Inferior parietal cortex (tissue), 1 donor: ENCODE measurements around the gene FAM187B.

Experiments used
- DNase-seq: peaks from one replicate; pipeline ENCODE4 v3.0.0-alpha.2; 2016; ENCODE audit errors: extremely low spot score

Gene FAM187B

DNA sequence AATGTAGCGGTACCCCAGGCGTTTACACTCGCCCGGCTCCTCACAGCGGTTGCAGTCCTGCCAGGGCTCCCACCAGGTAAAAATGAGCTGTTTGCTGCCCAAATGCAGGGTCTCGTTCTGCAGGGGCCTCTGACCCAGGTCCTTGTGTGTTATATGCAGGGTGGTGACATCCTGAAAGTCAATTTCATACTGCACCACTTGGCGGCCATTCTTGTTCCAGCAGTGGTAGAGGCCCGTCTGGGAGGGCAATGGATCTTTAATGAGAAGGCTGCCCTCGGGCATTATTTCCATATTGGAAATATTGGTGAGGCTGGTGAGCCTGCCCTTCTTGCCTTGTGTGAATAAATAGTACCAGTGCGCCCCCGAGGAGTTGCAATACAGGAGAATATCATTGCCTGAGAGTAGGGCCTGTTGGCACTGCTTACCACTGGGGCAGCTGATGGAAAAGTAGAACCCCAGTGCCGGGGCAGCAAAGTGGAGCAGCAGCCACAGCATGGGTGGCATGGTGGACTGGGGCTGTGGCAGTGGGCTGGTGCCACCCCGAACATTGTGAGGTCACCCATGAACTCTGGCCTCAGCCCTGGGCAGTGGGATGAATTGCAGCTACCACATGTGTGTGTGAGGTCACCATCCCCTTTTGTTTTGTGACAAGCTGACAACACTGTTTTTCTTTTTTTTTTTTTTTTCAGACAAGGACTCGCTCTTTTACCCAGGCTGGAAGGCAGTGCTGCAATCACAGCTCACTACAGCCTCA, at the start of gene FAM187B:
Gene FAM187B, minus strand, starts transcription at position 563 of the 754 bp plus-strand sequence. Its CDS starts 59 bp downstream, at position 504.
- peak; percentile 41 for DNase-seq

DNA sequence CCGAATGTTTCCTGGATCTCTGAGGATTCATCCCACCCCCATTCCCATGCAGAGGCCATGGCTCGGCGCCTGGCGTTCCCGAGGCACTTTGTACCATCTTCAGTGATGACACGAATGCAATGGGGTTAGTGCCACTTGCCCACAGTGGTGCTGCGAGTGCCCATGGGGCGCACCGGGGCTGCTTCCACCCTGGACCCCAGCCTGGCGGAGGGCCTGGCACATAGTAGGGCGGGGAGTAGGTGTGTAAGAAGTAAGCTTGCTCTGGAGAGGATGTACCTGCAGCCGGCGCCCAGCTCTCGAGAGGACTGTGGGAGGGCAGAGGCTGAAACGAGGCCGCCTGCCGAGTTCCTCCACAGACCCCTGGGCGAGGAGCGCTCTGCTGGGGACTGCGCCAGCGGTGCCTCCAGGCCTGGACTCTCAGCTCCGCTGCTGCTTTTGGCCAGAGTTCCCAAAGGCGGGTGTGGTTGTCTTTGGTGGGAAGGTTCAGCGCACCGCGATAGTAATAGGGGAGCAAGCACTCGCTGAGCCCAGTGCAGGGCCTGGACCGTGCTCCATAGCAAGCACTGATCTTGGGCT, 48.3 kb upstream of the FAM187B start:
- DNase-seq: no peak

DNA sequence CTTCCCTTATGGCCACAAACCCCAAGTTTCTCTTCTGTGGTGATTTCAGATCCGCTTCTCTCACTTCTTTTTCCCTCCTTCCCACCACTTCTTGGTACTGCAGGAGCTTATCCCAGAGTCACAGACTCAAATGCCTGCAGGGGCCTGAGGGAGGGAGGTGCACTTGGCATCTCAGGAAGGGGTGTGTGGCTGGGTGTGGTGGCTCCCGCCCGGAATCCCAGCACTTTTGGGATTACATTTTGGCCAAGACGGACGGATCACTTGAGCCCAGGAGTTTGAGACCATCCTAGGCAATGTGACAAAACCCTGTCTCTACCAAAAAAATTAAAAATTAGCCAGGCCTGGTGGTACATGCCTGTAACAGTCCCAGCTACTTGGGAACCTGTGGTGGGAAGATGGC, 45.8 kb upstream of the FAM187B start:
- DNase-seq: no peak

DNA sequence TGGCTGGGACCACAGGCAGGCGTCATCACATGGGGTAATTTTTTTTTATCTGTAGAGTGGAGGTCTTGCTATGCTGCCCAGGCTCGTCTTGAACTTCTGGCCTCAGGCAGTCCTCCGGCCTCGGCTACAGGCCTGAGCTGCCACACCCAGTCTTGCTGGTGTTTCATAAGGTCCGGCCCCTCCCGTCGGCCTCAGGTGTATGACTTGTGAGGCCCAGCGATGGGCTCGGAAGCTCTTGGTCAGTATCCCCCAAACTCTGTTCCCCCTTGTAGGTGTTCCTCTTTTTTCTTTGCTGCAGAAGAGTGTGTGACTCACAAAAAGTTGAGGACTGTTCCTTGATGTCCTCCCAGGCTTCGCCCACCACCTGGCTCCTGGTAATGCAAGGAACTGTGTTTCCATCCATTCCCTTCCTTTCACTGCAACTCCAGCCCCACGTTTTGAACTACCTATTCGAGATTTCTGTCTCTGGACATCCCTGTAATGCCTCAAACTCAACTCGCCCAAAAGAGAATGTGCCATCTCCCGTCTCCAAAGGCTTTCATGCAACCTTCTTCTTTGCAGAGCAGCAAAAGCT, 45.2 kb upstream of the FAM187B start:
- DNase-seq: no peak

DNA sequence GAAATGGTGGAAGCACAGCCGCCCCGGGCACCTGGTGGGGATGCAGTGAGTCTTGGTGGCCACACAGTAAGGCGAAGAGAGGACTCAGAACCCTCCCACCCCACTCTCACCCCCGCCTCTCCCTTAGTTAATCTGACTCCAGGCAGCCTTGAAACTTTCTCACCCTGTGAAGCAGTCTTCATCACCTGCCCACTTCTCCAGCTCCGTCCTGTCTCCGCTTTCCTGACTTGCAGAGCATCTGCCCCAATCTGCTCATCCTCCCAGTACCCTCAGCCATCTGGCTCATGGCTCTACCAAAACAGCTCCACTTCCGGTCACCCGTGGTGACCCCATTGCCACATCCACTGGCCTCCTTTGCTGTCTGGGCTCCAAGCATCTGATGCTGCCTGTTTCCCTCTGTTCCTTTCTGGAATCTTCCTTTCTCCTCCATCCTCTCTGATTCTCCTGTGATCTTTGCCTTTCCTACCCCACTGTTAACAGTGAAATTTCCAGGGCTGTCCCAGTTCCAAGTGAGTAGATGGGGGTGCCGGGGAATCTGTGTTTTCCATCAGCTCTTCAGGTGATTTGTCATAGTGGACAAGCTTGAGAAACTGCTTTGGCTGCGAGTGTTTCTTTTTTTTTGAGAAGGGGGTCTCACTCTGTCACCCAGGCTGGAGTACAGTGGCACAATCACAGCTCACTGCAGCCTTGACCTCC, 44.6 kb upstream of the FAM187B start:
- DNase-seq: no peak

DNA sequence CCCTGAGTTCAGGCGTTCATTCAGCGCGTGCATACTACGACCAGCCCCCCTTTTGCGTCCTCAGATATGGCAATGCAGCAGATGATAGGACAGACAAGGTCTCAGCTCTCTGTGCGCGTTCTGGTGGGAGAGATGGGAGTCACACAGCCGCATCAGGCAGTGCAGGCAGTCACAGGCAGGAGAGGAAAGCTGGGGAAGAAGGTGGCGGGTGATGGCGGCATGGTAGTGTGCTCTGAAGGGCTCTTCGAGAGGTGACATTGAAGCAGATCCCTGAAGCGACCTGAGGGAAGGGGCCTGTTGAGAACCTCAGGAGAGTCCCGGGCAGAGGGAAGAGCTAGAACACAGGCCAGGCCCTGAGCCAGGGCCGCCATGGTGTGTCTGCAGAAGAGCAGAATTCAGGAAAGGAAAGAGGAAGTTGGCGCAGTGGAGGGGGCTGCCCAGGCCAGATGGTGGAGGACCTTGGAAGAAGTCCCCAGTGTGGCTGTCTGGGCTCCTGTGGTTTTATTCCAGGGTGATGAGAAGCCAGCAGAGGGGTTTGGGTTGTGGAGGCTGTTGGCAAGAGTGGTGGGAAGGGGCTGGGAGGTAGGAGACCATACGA, 43.7 kb upstream of the FAM187B start:
- no peak for DNase-seq

DNA sequence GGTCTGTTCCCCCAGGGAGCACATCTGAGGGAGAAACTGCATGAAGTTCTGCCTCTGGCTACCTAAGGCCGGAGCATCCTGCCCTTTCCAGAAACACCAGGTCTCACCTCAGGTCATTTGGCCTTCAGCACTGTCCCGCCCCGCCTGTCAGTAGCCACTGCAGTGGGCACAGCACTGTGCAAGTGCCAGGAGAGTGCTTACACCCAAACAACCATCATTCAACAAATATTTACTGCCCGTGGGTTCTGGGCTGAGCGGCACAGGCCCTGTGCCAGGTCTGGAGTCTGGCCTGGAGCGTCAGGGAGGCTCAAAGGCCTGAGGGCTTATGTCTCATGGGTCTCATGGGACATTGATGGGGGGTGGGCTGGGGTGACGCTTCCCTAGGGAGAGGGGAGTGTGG, 43.0 kb upstream of the FAM187B start:
- DNase-seq: no peak

DNA sequence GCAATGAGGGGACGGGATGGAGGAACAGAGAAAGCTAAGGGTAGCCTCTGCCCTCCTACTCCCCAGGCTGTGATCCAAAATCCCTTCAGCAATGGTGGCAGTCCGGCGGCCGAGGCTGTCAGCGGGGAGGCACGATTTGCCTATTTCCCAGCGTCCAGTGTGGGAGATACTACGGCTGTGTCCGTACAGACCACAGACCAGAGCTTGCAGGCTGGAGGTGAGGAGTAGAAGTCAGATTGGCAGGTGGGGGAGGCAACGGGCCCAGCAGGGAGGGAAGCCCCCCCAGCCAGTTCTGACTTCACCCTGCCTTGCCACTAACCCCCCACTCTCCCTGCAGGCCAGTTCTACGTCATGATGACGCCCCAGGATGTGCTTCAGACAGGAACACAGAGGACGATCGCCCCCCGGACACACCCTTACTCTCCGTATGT, 41.9 kb upstream of the FAM187B start:
- DNase-seq: no peak

DNA sequence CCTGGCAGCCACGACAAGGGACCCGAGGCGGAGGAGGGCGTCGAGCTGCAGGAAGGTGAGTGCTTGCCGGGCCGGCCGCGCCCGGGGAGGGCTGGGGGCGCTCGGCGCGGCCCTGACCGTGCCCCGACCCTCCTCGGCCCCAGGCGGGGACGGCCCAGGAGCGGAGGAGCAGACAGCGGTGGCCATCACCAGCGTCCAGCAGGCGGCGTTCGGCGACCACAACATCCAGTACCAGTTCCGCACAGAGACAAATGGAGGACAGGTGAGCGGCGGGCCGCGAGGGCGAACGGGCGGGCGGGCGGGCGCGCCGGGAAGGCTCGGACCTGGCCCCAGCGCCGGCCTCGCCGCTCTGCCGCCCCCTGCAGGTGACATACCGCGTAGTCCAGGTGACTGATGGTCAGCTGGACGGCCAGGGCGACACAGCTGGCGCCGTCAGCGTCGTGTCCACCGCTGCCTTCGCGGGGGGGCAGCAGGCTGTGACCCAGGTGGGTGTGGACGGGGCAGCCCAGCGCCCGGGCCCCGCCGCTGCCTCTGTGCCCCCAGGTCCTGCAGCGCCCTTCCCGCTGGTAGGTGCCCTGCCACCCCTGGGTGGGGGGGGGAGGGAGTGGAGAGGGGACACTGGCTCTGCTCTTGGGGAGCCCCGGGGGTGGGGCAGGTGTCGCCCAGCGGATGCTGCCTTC, 41.0 kb upstream of the FAM187B start:
- DNase-seq: peak; percentile 73

DNA sequence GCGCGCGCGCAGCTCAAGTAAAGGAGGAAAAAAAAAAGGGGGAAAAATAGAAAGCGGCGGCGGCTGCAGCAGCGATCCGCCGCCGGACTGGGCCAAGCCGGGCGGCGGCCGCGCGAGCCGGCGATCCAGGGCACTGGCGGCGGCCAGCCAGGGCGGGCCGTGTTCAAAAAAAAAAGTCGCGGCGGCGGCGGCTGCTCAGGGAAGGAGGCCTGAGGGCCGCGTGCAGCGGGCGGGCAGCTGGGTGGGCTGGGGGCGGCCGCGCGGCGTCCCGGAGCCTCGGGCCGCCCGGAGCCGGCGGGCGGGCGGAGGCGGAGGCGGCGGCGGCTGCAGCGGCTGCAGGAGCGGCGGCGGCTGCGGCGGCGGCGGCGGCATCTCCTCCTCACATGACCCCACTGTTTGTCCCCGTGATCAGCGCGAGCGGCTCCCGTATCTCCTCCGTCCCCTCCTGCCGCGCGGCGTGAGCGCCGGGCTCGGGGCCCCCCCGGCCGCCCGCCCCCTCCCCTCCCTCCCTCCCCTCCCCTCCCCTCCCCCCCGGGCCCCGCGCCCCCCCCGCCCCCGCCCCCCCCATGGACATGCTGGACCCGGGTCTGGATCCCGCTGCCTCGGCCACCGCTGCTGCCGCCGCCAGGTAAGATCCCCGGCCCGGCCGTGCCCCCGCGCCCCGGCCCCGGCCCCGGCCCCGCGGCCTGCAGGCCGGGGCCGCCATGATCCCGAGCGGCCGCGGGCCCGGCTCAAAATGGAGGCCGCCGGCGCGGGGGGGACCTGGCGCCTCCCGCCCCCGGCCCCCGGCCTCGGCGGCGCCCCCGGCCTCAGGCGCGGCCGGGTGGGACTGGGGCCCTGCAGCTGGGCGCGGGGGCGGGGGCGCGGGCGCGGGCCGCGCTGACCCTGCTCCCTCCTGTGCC, 40.2 kb upstream of the FAM187B start, which contains the start of gene USF2:
Gene USF2, plus strand, starts transcription at position 427 of the 902 bp plus-strand sequence. Its CDS starts 140 bp downstream, at position 567.
- peak; percentile 72 for DNase-seq

DNA sequence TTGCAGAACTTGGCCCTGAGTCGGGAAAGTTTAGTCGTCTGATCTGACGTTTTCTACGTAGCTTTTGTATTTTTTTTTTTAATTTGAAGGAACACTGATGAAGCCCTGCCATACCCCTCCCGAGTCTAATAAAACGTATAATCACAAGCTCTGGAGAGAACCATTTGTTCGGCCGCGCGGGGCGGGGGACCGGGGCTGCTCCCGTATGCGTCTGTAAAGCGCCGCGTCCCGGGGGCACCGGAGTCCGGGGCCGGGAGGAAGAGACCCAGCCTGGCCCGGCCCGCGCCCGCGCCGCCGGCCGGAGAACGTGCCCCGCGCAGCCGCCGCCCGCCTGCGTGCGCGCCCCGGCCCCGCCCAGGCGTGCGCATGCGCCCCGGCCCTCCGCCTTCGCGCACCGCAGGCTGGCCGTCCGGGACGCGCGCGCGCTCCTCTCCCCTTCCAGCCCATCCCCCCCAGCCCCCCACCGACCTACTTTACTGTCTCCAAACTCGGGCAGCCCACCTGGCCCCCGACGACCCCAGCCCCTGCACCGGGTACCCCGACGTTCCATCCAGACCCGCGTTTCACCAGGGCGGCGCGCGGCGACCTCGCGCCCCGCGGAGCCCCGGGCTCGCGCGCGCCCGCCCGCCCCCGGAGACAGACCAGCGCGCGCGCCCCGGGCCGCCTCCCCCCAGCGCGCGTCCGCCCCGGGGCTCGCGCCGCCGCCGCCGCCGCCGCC, 39.4 kb upstream of the FAM187B start:
- DNase-seq: no peak

DNA sequence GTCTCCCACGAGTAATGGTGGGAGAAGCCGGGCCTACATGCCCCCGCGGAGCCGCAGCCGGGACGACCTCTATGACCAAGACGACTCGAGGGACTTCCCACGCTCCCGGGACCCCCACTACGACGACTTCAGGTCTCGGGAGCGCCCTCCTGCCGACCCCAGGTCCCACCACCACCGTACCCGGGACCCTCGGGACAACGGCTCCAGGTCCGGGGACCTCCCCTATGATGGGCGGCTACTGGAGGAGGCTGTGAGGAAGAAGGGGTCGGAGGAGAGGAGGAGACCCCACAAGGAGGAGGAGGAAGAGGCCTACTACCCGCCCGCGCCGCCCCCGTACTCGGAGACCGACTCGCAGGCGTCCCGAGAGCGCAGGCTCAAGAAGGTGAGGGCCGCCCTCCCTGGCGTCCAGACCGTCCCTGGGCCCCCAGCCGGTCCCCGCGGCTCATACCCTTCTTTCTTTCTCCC, 38.8 kb upstream of the FAM187B start:
- DNase-seq: no peak

DNA sequence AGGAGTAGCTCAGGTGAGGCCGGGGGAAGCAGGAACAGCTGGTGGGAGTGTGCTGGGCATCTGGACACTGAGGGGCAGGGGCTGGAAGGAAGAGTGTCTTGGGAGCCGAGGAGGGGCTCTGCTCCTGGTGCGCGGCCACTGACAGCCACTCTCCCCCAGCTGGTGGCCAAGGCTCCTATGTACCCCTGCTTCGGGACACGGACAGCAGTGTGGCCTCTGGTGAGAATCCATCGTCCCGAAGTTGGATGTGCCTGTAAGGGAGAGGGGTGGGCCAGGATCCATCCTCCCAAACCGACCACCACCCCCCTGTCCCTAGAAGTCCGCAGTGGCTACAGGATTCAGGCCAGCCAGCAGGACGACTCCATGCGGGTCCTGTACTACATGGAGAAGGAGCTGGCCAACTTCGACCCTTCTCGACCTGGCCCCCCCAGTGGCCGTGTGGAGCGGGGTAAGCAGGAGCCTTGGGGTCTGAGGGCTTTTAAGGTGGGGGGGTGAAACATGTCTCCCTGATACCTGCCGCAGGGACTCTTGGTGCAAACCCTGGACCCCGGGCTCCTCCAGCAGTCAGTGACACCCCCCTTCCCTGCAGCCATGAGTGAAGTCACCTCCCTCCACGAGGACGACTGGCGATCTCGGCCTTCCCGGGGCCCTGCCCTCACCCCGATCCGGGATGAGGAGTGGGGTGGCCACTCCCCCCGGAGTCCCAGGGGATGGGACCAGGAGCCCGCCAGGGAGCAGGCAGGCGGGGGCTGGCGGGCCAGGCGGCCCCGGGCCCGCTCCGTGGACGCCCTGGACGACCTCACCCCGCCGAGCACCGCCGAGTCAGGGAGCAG, 38.2 kb upstream of the FAM187B start:
- DNase-seq: no peak

DNA sequence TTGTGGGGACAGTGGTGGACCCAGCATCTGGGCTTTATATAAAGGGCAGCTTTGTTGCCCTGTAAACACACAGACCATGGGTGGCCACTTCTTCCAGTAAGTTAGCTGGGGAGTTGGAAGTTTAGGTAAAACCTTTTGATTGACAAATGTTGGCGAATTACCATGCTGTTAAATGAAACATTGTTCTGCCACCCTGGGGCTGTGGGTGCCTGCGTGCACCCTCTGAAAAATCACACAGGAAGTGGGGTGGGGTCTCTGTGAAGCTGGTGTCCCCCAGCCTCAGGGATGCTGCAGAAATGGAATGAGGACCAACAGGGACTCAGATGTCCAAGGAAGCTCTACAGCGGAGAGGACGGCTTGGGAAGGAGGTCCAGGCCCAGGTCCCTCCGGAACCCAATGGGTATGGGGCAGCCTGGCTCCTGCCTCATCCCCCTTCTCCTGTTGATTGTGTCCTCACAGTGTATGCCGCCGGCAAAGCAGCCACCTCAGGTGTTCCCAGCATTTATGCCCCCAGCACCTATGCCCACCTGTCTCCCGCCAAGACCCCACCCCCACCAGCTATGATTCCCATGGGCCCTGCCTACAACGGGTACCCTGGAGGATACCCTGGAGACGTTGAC, 37.5 kb upstream of the FAM187B start:
- DNase-seq: no peak

DNA sequence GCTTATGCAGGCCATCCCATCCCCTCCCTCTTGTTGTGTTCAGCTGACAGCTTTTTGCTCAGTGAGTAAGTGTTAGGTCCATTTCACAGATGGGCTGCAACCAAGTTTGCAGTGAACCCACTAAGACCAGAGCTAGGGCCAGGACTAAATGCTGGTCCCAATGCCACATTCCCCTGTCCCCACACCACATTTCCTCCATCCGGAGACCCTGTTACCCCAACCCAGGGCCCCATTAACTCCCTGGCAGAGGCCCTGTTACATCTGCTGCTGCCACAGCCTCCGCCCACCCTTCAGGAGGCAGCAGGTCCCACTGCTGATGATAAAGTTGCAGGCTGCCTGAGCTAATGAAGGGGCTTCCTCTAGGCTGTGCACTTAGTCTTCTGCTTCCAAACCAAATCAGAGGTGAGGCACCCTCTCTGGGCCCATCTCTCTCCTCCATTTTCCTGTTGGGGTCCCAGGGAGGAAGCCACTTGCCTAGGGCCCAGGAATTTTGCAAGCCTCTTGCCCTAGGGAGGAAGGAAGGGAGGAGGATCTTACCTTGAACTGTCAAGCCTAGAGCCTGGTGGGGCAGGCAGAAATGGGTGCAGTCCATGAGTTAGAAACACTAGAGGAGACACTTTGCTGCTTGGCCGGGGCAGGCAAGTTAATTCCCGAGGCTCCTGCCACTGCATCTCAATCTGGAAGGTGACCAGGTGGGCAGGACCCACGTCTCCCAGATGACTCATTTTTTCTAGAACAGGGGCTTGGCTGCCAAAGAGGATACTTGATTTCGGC, 36.8 kb upstream of the FAM187B start:
- no peak for DNase-seq

DNA sequence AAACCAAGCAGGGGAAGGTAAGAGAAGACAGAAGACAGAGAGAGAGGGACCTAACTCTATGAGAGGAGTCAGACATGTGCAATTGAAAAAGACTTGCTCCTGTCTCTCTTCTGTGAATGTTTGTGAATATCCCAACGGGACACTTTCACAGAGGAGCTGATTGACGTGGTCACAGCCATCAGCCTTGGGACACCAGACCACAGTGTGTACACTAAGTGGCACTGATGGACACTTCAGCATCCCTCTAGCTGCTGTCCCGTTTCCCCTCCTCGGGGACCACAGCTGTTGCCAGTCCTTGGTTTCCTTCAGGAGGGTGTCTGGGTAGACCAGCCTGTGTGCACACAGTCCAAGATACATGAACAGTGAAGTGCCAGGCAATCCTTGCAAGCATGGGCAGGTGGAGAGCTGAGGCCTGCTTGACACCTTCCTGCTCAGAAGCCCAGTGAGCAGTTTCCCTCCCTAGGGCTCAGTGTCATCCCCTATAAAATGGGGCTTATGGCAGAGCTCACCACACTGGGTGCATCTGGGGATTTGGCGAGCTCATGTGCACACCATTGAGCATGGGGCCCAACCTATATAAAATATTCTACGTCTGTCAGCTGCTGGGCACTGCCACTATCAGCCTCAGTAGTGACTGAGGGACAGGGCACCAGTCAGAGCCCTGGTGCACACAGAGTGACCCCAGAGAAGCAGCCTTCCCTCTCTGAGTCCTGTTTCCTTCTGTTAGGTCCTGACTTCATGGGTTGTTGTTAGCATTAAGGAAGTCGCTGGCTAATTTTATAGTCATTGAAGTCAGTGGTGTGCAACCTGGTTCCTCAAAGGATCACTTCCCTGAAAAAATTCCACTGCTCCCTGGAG, 36.0 kb upstream of the FAM187B start:
- no peak for DNase-seq
